GM18909 (cell line): Measurements from ENCODE around the gene C8G.

Experiments used
- ATAC-seq: cut with Tn5 transposase; IDR thresholded peaks from one replicate; pipeline ENCODE4 v1.9.1; 2021; ENCODE audit warnings: mild to moderate bottlenecking; ENCODE audit not compliant: unreplicated experiment, poor library complexity

Gene C8G

GRCh38 chr9:136920069-136920468 lies 25.0 kb upstream of the C8G start:
- ATAC-seq = no peak

- no peak for ATAC-seq
Observed at GRCh38 chr9:136920734-136921231, 24.3 kb upstream of the C8G start.

- ATAC-seq = no peak
Observed at GRCh38 chr9:136921307-136921706, 23.7 kb upstream of the C8G start.

- no peak for ATAC-seq
Observed at GRCh38 chr9:136921718-136922117, 23.3 kb upstream of the C8G start.

GRCh38 chr9:136922540-136922939 lies 22.5 kb upstream of the C8G start:
- no peak for ATAC-seq

GRCh38 chr9:136923881-136924280 lies 21.2 kb upstream of the C8G start:
- no peak for ATAC-seq

GRCh38 chr9:136925414-136926153 lies 19.5 kb upstream of the C8G start:
- no peak for ATAC-seq

GRCh38 chr9:136926154-136926704 lies 18.8 kb upstream of the C8G start:
- ATAC-seq = no peak

- ATAC-seq = no peak
Observed at GRCh38 chr9:136926749-136927148, 18.3 kb upstream of the C8G start.

GRCh38 chr9:136927343-136928271 lies 17.4 kb upstream of the C8G start:
- no peak for ATAC-seq

GRCh38 chr9:136928591-136928990 lies 16.5 kb upstream of the C8G start:
- no peak for ATAC-seq

- ATAC-seq = no peak
Observed at GRCh38 chr9:136930014-136930413, 15.0 kb upstream of the C8G start.

- ATAC-seq = no peak
Observed at GRCh38 chr9:136931611-136932130, 13.4 kb upstream of the C8G start.

- no peak for ATAC-seq
Observed at GRCh38 chr9:136934277-136934676, 10.8 kb upstream of the C8G start.

GRCh38 chr9:136935651-136936050 lies 9.4 kb upstream of the C8G start:
- no peak for ATAC-seq

- ATAC-seq = no peak
Observed at GRCh38 chr9:136936645-136937170, 8.3 kb upstream of the C8G start.

- no peak for ATAC-seq
Observed at GRCh38 chr9:136937186-136938001, 7.6 kb upstream of the C8G start.

- no peak for ATAC-seq
Observed at GRCh38 chr9:136939431-136939995, 5.5 kb upstream of the C8G start.

GRCh38 chr9:136939996-136940525 lies 5.0 kb upstream of the C8G start:
- ATAC-seq = no peak
